VCaP (cell line): Measurements from ENCODE around the gene MRPL51.
A peak's percentile ranks its signal among the peaks of the same experiment; 100 is the strongest.

Source experiments
- H3K27ac ChIP-seq: fragments of 450-650 bp; 2 replicates; pipeline ENCODE4 v1.5.1; 2017
- CTCF ChIP-seq: fragments of 450-650 bp; conservative IDR thresholded peaks from 2 replicates; pipeline ENCODE4 v1.5.1; 2017; ENCODE audit warnings: mild to moderate bottlenecking, moderate library complexity

MRPL51 gene

GRCh38 chr12:6466184-6466573 is 26.9 kb downstream of the MRPL51 start:
- no peak overlapping the region for H3K27ac ChIP-seq

GRCh38 chr12:6465467-6466183 is 27.4 kb downstream of the MRPL51 start:
- peak; percentile 92 for TF ChIP-seq CTCF
- H3K27ac ChIP-seq = no peak overlapping the region

More at GRCh38 chr12:6466184-6466573, 26.9 kb downstream of the MRPL51 start:
- TF ChIP-seq CTCF = no peak

GRCh38 chr12:6464531-6464930 is 28.5 kb downstream of the MRPL51 start:
- no peak overlapping the region for H3K27ac ChIP-seq
- no peak for TF ChIP-seq CTCF

- no peak overlapping the region for H3K27ac ChIP-seq
- no peak for TF ChIP-seq CTCF
Measured at GRCh38 chr12:6463858-6464257, 29.2 kb downstream of the MRPL51 start.

GRCh38 chr12:6463216-6463615 is 29.8 kb downstream of the MRPL51 start:
- H3K27ac ChIP-seq = no peak overlapping the region

GRCh38 chr12:6462234-6462995 is 30.6 kb downstream of the MRPL51 start:
- no peak overlapping the region for H3K27ac ChIP-seq
- TF ChIP-seq CTCF = no peak

More at GRCh38 chr12:6463216-6463615, 29.8 kb downstream of the MRPL51 start:
- no peak for TF ChIP-seq CTCF

- TF ChIP-seq CTCF = no peak
Measured at GRCh38 chr12:6461401-6462233, 31.4 kb downstream of the MRPL51 start.

More at GRCh38 chr12:6461401-6462233, 31.4 kb downstream of the MRPL51 start:
- H3K27ac ChIP-seq = no peak overlapping the region
